Measurements from ENCODE around the gene TBC1D5. TPM values are rescaled to one million over a fixed set of nuclear protein-coding genes. Genes with fewer than 3 reads are reported as not detected.
"Not testable (repeated sequence)": the region's sequence is repeated elsewhere in the genome, so short reads cannot be mapped to it uniquely, and the experiment has no call there.

The TBC1D5 gene
- total RNA-seq, 1 donor from 2014 or later, result 74.6 TPM

- Histone ChIP-seq H3K4me3 (no peak overlapping the region), H3K36me3 (no peaks in the 10 kb centered on the region), H3K9me3 (no peaks in the 10 kb centered on the region), H3K27ac (no peak overlapping the region), H3K27me3 (no peaks in the 10 kb centered on the region), H3K4me1 (no peaks in the 10 kb centered on the region)
- no peak for TF ChIP-seq CTCF (IDR thresholded peaks at IDR 0.05)
- no peak for ATAC-seq
- intact Hi-C loops (cut with DNase I), result no loop called here
- no peak for DNase-seq
Observed at GRCh38 chr3:17674082-17674686, 68.2 kb downstream of the TBC1D5 start.

DNA sequence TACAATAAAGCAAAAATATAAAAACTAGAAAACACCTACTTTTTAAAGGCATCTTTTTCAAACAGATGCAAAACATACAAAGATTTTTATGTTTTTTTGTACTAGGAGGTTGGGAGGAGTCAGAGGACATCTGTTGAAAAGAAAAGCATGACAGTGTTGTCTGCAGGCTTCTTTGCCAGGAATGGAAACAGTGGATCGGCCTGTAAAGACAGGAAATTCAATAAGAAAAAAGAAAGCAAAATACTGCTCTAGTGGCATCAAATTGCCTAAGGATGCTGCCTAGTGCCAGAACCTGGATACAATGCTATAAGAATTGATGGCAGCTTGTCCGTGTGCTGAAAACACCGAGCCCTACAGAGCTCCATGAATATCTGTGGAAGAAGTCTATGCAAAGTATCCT lies 69.9 kb downstream of the TBC1D5 start:
- intact Hi-C loops (cut with DNase I), result no loop called here
- TF ChIP-seq CTCF (IDR thresholded peaks at IDR 0.05), result no peak
- Histone ChIP-seq H3K36me3 (no peaks in the 10 kb centered on the region), H3K9me3 (no peaks in the 10 kb centered on the region), H3K4me3 (no peak overlapping the region), H3K4me1 (no peaks in the 10 kb centered on the region), H3K27me3 (no peaks in the 10 kb centered on the region), H3K27ac (no peak overlapping the region)
- ATAC-seq (no peak), DNase-seq (no peak)

GRCh38 chr3:17670749-17671148 lies 71.7 kb downstream of the TBC1D5 start:
- ATAC-seq (no peak), DNase-seq (no peak)
- H3K4me1 ChIP-seq, result no peaks in the 10 kb centered on the region
- H3K27ac ChIP-seq, result no peak overlapping the region
- H3K36me3 ChIP-seq, result no peaks in the 10 kb centered on the region
- no peaks in the 10 kb centered on the region for H3K27me3 ChIP-seq
- intact Hi-C loops (cut with DNase I), result no loop called here
- no peaks in the 10 kb centered on the region for H3K9me3 ChIP-seq
- no peak overlapping the region for H3K4me3 ChIP-seq
- TF ChIP-seq CTCF (IDR thresholded peaks at IDR 0.05), result no peak

GRCh38 chr3:17664923-17665322 lies 77.5 kb downstream of the TBC1D5 start:
- H3K4me1 ChIP-seq, result no peaks in the 10 kb centered on the region
- H3K4me3 ChIP-seq, result no peak overlapping the region
- DNase-seq (no peak), ATAC-seq (no peak)
- H3K9me3 ChIP-seq, result no peaks in the 10 kb centered on the region
- intact Hi-C loops (cut with DNase I), result no loop called here
- H3K27me3 ChIP-seq, result no peaks in the 10 kb centered on the region
- TF ChIP-seq CTCF (IDR thresholded peaks at IDR 0.05), result no peak
- no peaks in the 10 kb centered on the region for H3K36me3 ChIP-seq
- no peak overlapping the region for H3K27ac ChIP-seq

DNA sequence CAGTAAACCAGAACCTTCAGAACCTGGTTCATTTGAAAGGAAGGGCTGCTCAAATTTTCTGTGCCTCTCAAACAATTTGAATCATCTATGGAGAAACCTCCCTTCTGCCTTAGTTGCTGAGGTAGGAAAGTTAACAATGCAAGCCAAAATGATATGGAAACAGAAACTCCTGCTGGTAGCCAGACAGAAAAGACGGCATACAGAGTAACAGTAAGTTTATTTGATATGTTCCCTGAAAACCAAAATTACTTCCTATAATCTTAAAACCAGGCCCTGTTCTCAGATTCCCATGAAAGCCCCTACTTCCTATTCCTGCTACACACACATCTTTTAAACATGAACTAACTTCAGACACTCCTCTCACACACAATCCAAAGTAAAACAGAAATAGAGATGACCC lies 86.2 kb downstream of the TBC1D5 start:
- TF ChIP-seq CTCF (IDR thresholded peaks at IDR 0.05), result no peak
- intact Hi-C loops (cut with DNase I), result no loop called here
- no peak overlapping the region for H3K4me3 ChIP-seq
- no peak overlapping the region for H3K27ac ChIP-seq
- no peaks in the 10 kb centered on the region for H3K27me3 ChIP-seq
- ATAC-seq (no peak), DNase-seq (no peak)
- H3K36me3 ChIP-seq, result no peaks in the 10 kb centered on the region
- no peaks in the 10 kb centered on the region for H3K9me3 ChIP-seq
- no peaks in the 10 kb centered on the region for H3K4me1 ChIP-seq

GRCh38 chr3:17655743-17656142 lies 86.7 kb downstream of the TBC1D5 start:
- Histone ChIP-seq H3K27ac (no peak overlapping the region), H3K36me3 (no peaks in the 10 kb centered on the region), H3K4me3 (no peak overlapping the region), H3K9me3 (no peaks in the 10 kb centered on the region), H3K4me1 (no peaks in the 10 kb centered on the region), H3K27me3 (no peaks in the 10 kb centered on the region)
- DNase-seq, result no peak
- TF ChIP-seq CTCF (IDR thresholded peaks at IDR 0.05), result no peak
- intact Hi-C loops (cut with DNase I), result no loop called here
- no peak for ATAC-seq

- intact Hi-C loops (cut with DNase I); H3K27ac ChIP-seq; H3K36me3 ChIP-seq; DNase-seq; H3K27me3 ChIP-seq; H3K9me3 ChIP-seq; H3K4me3 ChIP-seq; H3K4me1 ChIP-seq; ATAC-seq: not testable (repeated sequence)
Observed at GRCh38 chr3:17649748-17650147, 92.7 kb downstream of the TBC1D5 start.

- H3K27ac ChIP-seq; DNase-seq; H3K4me3 ChIP-seq; intact Hi-C loops (cut with DNase I); H3K27me3 ChIP-seq; H3K9me3 ChIP-seq; H3K36me3 ChIP-seq; ATAC-seq: not testable (repeated sequence)
- H3K4me1 ChIP-seq, result peaks cover 12% of the 10 kb centered on the region
Observed at GRCh38 chr3:17648630-17649355, 93.6 kb downstream of the TBC1D5 start.
